Suprapubic skin (tissue), 4 donors: ENCODE measurements around the gene NR3C1. TPM values are rescaled to one million over a fixed set of nuclear protein-coding genes. Genes with fewer than 3 reads are reported as not detected.

Experiments
- DNase-seq, 2 donors: peaks; one replicate each; pipeline ENCODE4 v3.0.0-alpha.2; 2019; ENCODE audit warnings: low spot score in 2 of 2
- H3K27ac ChIP-seq: fragments of 200-600 bp; sonication (generic); one replicate; pipeline ENCODE4 v1.5.1; 2019
- H3K27me3 ChIP-seq: fragments of 200-600 bp; sonication (generic); one replicate; pipeline ENCODE4 v1.5.1; 2019
- H3K36me3 ChIP-seq: fragments of 200-600 bp; sonication (generic); one replicate; pipeline ENCODE4 v1.5.1; 2019
- H3K4me1 ChIP-seq: fragments of 200-600 bp; sonication (generic); one replicate; pipeline ENCODE4 v1.5.1; 2019
- H3K4me3 ChIP-seq: fragments of 200-600 bp; sonication (generic); one replicate; pipeline ENCODE4 v1.5.1; 2019; ENCODE audit warnings: mild to moderate bottlenecking
- H3K9me3 ChIP-seq: fragments of 200-600 bp; sonication (generic); one replicate; pipeline ENCODE4 v1.5.1; 2019
- CTCF ChIP-seq, 2 donors: fragments of 200-600 bp in 1 of 2; fragments of 450-650 bp in 1 of 2; sonication (generic) in 1 of 2; IDR thresholded peaks; one replicate each; pipeline ENCODE4 v1.5.1; 2016 to 2019; ENCODE audit warnings: antibody characterized with exemption in 2 of 2, mild to moderate bottlenecking in 1 of 2, moderate library complexity in 1 of 2
- EP300 ChIP-seq: sonication (generic); formaldehyde crosslinking; IDR thresholded peaks from one replicate; pipeline ENCODE4 v1.6.1; 2017; ENCODE audit warnings: antibody characterized with exemption
- POLR2A ChIP-seq, 2 donors: fragments of 450-650 bp; IDR thresholded peaks; one replicate each; pipeline ENCODE4 v1.6.1; 2017; ENCODE audit warnings: antibody characterized with exemption in 2 of 2, mild to moderate bottlenecking in 2 of 2, moderate library complexity in 2 of 2
- POLR2AphosphoS5 ChIP-seq, 3 donors: sonication (generic); formaldehyde crosslinking; IDR thresholded peaks; one replicate each; pipeline ENCODE4 v1.6.1; 2017; ENCODE audit warnings: antibody characterized with exemption in 3 of 3
- WGBS: methylation state at CpG from one replicate; pipeline ENCODE4 v1.1.5; 2018; 5-methylcytosine and 5-hydroxymethylcytosine counted together
- total RNA-seq, 4 donors: library from RNA; depleted of rRNA; stranded (reverse); fragments of >200 nt; gene quantifications; one replicate each; pipeline ENCODE4 v1.1.0, GENCODE V29; 2016

The NR3C1 gene
- total RNA-seq, 4 donors from 2014 or later: 50.4 to 68.8 (median 56.5) TPM

- Histone ChIP-seq H3K9me3 (no peaks in the 10 kb centered on the region), H3K36me3 (no peaks in the 10 kb centered on the region), H3K27ac (no peak overlapping the region), H3K4me1 (peaks cover 9% of the 10 kb centered on the region), H3K4me3 (no peak overlapping the region), H3K27me3 (no peaks in the 10 kb centered on the region)
- no peak for DNase-seq
- WGBS: 91% methylated on average over 3 of the region's 3 CpGs
- no peak for TF ChIP-seq POLR2A (IDR thresholded peaks at IDR 0.05)
- no peak for TF ChIP-seq EP300
- no peak for TF ChIP-seq CTCF (IDR thresholded peaks at IDR 0.05)
- TF ChIP-seq POLR2AphosphoS5 (IDR thresholded peaks at IDR 0.05): no peak
These were observed 152.3 kb downstream of the NR3C1 start for GRCh38 chr5:143251190-143251589.

- Histone ChIP-seq H3K27me3 (no peaks in the 10 kb centered on the region), H3K9me3 (no peaks in the 10 kb centered on the region)
- DNase-seq: no peak
These were observed 153.6 kb downstream of the NR3C1 start for GRCh38 chr5:143249851-143250250.

GRCh38 chr5:143248822-143249579 lies 154.5 kb downstream of the NR3C1 start:
- TF ChIP-seq POLR2AphosphoS5 (IDR thresholded peaks at IDR 0.05) (no peak), POLR2A (IDR thresholded peaks at IDR 0.05) (no peak), EP300 (no peak), CTCF (IDR thresholded peaks at IDR 0.05) (no peak)

More at GRCh38 chr5:143249851-143250250, 153.6 kb downstream of the NR3C1 start:
- TF ChIP-seq EP300 (no peak), POLR2A (IDR thresholded peaks at IDR 0.05) (no peak), POLR2AphosphoS5 (IDR thresholded peaks at IDR 0.05) (no peak), CTCF (IDR thresholded peaks at IDR 0.05) (no peak)
- 88% methylated on average over 2 of the region's 2 CpGs for WGBS
- peaks cover 9% of the 10 kb centered on the region for H3K4me1 ChIP-seq
- H3K4me3 ChIP-seq: no peak overlapping the region
- H3K36me3 ChIP-seq: no peaks in the 10 kb centered on the region
- no peak overlapping the region for H3K27ac ChIP-seq

GRCh38 chr5:143248391-143248790 lies 155.1 kb downstream of the NR3C1 start:
- Histone ChIP-seq H3K4me1 (peaks cover 12% of the 10 kb centered on the region), H3K36me3 (no peaks in the 10 kb centered on the region), H3K9me3 (no peaks in the 10 kb centered on the region), H3K27ac (no peak overlapping the region), H3K27me3 (no peaks in the 10 kb centered on the region), H3K4me3 (no peak overlapping the region)
- no peak for TF ChIP-seq CTCF (IDR thresholded peaks at IDR 0.05)
- 87% methylated on average over 3 of the region's 3 CpGs for WGBS
- no peak for DNase-seq

More at GRCh38 chr5:143248822-143249579, 154.5 kb downstream of the NR3C1 start:
- Histone ChIP-seq H3K27me3 (no peaks in the 10 kb centered on the region), H3K36me3 (no peaks in the 10 kb centered on the region), H3K4me3 (no peak overlapping the region), H3K4me1 (peaks cover 9% of the 10 kb centered on the region), H3K27ac (no peak overlapping the region), H3K9me3 (no peaks in the 10 kb centered on the region)
- WGBS: 80% methylated on average over 3 of the region's 3 CpGs
- DNase-seq: no peak

GRCh38 chr5:143247134-143247815 lies 156.2 kb downstream of the NR3C1 start:
- no peak overlapping the region for H3K4me3 ChIP-seq
- TF ChIP-seq CTCF (IDR thresholded peaks at IDR 0.05): no peak
- TF ChIP-seq POLR2A (IDR thresholded peaks at IDR 0.05): no peak
- TF ChIP-seq POLR2AphosphoS5 (IDR thresholded peaks at IDR 0.05): no peak
- no peak for TF ChIP-seq EP300
- no peaks in the 10 kb centered on the region for H3K36me3 ChIP-seq
- peaks cover 17% of the 10 kb centered on the region for H3K4me1 ChIP-seq
- no peak overlapping the region for H3K27ac ChIP-seq
- no peak for DNase-seq
- H3K9me3 ChIP-seq: no peaks in the 10 kb centered on the region
- WGBS: 86% methylated on average over 1 of the region's 1 CpG
- H3K27me3 ChIP-seq: no peaks in the 10 kb centered on the region
